M059J (cell line): ENCODE measurements around the gene SMARCC1. TPM values are rescaled to one million over a fixed set of nuclear protein-coding genes. Genes with fewer than 3 reads are reported as not detected.
"Not testable (repeated sequence)": the region's sequence is repeated elsewhere in the genome, so short reads cannot be mapped to it uniquely, and the experiment has no call there.

Experiments
- DNase-seq: peaks from one replicate; pipeline ENCODE4 v3.0.0-alpha.2; 2012; ENCODE audit warnings: low read depth
- total RNA-seq: library from RNA; depleted of rRNA; stranded (reverse); fragments of >200 nt; shearing (Covaris generic); gene quantifications from 2 replicates; pipeline ENCODE4 v1.2.3, GENCODE V29; 2014; rRNA removed

SMARCC1 gene
- 16.6 and 33.5 TPM in 2 replicates for total RNA-seq

GRCh38 chr3:47781685-47782445, at the start of gene SMARCC1:
Gene SMARCC1, minus strand, starts transcription at chr3:47781893. Its CDS starts 96 bp downstream, at chr3:47781797.
- DNase-seq, result peak; percentile 94

DNA sequence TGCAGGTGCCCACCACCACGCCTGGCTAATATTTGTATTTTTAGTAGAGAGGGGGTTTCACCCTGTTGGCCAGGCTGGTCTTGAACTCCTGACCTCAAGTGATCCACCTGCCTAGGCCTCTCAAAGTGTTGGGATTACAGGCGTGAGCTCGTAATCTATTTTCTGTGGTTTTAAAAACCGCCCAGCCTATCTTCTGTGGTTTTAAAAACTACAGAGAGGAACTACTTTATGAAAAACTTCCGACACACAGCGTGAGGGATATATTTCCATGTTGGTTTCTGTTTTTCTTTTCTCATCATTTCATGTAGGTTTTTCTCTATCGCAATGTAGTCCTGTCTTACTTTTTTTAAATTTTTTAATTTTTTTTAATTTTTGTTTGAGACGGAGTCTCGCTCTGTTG, 47.8 kb upstream of the SMARCC1 start:
- DNase-seq, result not testable (repeated sequence)

DNA sequence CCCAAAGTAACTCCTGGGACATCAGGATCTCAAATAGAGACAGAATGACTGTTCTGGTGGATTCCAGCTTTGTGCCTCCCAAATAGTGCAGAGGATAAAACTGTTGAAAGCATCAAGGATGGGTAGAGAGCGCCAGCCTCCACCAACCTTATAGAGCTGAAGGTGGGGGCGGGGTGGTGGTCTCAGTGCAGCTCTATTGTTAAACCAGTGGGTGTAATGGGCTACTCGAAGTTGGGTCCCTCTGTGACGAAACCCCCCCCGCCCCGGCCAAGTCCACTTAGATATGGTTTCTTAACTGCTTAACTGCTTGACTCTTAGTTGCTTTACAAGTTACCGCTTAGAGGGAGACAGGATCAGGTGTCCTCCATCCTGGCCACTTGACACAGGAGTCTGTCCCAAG, 43.9 kb upstream of the SMARCC1 start:
- DNase-seq, result no peak

DNA sequence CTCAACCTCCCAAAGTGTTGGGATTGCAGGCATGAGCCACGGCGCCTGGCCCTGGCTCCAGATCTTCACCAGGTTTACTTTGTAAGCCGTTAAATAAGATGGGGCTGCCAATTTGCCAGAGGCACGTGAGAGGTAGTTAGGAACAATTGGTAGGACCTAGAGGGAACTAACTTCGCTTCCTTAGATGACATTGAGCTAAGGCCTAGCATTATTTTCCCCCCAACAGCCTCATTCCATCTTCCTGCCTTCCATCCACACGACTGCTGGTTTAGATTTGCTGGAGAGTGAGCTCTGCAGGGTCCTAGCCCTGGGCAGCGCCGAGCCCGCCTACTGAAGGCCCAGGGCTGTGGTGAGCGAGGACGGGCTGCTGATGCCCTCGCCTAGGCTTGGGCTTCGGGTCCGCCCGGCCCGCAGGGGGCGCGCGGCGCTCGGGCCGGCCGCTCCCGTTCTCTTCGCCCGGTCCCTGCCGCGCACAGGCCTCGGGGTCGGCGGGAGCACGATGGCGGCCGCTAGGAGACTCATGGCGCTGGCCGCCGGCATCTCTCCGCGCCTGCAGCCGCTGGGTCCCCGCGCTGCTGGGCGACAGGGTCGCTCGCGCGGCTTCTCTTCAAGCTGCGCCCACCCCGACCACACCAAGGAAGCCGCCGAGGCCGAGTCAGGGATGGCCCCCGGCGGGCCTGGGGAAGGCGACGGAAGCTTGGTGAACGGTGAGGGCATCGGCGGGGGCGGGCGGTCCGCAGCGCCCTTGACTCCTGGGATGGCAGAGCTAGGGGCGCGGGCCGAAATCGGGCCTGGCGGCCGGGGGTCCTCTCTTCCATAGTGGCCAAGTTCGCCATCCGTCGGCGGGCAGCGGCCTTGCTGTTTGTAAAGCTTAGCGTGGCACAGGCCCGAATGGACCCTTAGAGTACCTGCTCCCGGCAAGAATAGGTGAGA, 43.1 kb upstream of the SMARCC1 start:
- DNase-seq, result peak; percentile 79

DNA sequence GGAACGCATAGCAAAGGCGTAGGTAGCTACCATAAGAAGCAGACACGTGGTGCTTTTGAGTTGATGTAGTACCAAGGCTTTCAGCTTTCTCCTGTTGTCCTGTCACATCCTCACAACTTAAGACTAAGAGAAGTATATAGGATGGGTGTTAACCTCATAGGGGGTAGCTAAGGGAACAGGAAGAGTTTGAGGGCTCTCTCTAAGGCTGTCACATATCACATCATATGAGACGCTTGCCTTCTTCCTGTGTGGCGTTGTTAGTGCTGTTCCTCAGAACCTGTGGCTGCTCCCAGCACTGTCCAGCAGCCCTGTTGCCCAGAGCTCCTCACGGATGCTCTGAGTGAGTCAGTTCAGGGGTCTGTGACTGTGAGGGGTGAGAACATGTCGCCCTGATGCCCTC, 35.9 kb upstream of the SMARCC1 start:
- DNase-seq, result no peak

GRCh38 chr3:47813551-47814177, 32.0 kb upstream of the SMARCC1 start:
- no peak for DNase-seq

DNA sequence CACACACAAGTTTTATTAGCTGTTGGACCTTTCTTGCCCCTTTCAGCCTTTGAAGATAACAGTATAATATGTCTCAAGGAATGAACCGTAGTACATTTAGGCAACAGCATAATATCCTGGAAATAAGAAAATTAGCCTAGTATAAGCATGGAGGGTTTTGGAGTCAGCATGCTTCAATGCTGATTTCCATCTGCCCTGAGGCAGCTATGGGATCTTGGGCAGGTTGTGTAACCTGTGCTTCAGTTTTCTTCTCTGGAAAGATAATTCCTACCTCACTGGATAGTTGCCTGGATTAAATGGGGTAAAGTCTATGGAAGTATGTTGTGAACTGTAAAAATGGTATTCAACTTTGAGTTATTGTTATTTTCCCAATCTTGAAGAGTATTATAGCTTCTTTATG, 22.9 kb upstream of the SMARCC1 start:
- DNase-seq, result peak; percentile 15

GRCh38 chr3:47803480-47804025, 21.9 kb upstream of the SMARCC1 start:
- no peak for DNase-seq

GRCh38 chr3:47802734-47803479, 21.2 kb upstream of the SMARCC1 start, which contains the start of gene DHX30:
Gene DHX30, plus strand, starts transcription at chr3:47803138. Its CDS starts 7,546 bp downstream, at chr3:47810684.
- DNase-seq, result peak; percentile 77

- no peak for DNase-seq
These were observed 18.0 kb upstream of the SMARCC1 start for GRCh38 chr3:47799733-47800132.

DNA sequence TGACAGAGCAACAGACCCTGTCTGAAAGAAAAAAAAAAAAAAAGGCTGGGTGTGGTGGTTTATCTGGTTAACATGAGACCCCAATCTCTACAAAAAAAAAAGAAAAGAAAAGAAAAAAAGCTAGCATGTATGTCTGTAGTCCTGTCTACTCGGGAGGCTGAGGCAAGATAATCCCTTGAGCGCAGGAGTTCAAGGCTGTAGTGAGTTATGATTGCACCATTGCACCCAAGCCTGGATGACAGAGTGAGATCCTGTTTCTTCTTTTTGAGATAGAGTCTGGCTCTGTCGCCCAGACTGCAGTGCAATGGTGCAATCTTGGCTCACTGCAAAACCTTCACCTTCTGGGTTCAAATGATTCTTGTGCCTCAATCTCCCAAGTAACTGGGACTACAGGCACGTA, 12.9 kb upstream of the SMARCC1 start:
- DNase-seq, result no peak

DNA sequence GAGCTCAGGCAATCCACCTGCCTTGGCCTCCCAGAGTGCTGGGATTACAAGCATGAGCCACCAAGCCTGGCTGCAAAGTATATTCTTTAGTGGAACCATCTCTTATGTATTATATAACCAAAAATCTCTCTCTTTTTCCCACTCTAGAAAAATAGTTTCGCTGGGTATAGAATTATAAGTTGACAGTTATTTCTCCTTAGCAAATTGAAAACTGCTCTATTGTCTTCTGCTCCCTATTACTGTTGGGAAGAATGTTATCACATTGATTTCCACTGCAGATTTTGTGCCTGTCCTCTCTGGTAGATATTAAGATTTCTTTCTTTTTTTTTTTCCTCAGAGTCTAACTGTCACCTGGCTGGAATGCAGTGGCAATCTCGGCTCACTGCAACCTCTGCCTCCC, 11.0 kb upstream of the SMARCC1 start:
- no peak for DNase-seq

- peak; percentile 73 for DNase-seq
These were observed 9.6 kb upstream of the SMARCC1 start for GRCh38 chr3:47791193-47791855.

DNA sequence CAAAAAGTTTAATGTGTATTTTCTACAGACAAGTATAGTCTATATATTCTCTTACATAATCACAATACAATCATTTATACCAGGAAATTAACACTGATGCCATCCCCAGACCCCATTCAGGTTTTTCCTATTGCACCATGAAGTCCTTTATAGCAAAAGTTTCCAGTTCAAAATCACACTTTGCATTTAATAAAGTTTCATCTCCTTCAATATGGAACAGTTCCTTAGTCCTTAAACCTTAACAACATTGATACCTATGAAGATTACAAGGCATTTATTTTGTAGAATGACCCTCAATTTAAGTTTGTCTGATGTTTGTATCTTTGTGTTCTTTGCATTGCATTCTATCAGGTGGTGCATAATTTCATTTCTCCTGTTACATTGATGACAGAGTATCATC, 2.0 kb upstream of the SMARCC1 start:
- DNase-seq, result no peak

DNA sequence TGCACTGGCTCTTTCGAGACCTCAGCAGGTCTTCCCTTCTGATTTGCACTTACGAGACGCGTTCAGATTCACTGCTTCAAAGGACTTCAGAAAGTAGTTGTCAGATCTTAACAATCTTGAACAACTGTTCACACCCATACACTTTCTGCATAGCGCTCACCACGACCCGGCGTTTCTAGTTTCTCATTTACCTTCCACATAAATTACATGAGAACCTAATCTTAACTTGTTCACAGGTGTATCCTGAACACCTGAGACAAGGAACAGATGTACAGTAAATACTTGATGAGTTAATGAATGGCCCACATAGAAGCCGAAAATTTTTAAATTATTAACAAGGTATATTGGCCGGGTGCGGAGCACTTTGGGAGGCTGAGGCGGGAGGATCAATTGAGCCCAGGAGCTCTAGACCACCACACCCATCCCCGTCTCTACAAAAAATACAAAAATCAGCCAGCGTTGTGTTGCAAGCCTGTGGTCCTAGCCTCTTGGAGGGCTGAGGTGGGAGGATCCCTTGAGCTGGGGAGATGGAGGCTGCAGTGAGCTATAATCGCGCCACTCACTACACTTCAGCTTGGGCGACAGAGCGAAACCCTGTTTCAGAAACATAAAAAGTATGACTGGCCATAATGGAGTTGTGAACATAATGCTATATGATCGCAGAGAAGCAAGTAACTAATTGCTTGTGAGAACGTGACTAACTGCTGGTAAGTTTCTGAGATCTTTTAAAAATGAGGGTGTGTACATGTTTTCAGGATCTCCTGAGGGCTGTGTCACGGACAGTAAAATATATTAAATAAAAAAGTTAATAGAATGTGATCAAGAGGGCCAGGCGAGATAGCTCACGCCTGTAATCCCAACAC, 984 bp upstream of the SMARCC1 start:
- DNase-seq, result no peak

DNA sequence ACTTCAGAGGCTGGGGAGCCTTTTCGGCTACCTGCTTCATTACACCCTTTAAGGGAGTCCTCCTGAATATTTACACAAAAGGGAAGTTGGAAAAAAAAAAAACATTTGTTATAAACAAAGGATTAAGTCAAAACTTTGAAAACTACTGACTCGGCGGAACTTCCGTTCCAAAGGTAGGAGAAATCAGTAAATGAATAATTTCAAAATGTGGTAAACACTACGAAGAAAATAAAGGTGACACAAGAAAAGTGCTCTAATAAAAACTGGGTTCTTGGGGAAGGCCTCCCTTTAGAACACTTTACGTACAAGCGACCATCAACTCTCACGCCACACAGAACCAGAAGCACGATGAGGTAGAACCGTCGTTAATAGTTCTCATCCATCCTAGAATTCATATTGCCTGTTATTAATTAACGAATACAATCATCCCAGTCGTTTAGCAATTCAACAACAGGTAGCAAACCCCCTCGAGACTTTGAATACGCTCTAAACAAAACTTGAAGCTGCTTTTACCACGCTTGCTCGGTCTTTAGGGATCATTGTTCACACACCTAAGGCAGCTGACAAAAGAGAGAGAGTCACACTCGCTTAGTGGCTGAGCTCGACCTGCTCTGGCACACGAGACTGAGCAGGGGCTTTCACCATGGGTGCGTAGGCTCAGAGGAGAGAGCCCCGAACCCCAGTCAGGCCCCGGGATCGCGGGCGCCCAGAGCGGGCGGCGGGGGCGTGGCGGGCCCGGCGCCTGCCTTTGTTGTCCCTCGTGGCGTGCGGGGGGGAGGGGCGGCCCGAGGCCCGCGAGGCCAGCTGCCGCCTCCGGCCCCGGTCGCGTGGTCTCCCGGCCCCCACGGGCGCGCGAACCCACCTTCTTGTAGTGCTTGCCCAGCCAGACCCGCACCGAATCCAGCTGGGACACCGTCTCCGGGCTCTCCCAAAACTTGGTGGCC, 680 bp downstream of the SMARCC1 start:
- peak; percentile 37 for DNase-seq

DNA sequence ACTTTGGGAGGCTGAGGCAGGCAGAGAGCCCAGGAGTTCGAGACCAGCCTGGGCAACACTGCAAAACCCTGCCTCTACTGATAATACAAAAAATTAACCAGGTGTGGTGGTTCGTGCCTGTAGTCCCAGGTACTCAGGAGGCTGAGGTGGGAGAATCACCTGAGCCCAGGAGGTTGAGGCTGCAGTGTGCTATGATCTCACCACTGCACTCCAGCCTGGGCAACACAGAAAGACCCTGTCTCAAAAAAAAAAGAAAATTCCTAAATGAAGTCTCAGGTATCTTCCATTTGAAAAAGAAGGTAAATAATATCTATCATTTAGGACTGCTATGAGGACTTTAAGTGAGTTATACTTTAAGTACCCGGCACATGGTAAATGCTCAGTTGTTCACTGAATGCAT, 2.9 kb downstream of the SMARCC1 start:
- DNase-seq, result no peak

GRCh38 chr3:47772788-47773187, 8.9 kb downstream of the SMARCC1 start:
- no peak for DNase-seq
